ENCODE measurements around the gene GAPDH.
"Not testable (repeated sequence)": the region's sequence is repeated elsewhere in the genome, so short reads cannot be mapped to it uniquely, and the experiment has no call there.

GAPDH gene

DNA sequence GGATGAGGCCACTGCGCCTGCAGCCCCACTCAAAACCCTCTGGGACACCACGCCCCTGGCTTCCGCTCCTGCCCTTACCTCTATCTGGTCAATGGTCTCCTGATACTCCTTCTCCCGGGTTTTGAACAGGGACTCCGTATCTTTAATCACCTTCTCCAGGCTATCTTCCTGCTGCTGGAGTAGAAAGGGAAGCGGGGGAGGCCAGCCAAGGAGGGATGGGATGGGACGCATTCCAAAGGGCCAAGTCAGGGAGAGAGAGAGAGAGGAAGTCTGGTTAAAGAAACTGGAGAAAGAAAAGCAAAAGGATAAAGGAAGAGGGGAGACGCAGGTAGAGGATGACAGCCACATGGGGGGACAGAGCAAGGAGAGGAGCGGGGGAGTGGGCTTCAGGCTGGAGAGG, 13.7 kb downstream of the GAPDH start:
- FAIRE-seq, result no peak

DNA sequence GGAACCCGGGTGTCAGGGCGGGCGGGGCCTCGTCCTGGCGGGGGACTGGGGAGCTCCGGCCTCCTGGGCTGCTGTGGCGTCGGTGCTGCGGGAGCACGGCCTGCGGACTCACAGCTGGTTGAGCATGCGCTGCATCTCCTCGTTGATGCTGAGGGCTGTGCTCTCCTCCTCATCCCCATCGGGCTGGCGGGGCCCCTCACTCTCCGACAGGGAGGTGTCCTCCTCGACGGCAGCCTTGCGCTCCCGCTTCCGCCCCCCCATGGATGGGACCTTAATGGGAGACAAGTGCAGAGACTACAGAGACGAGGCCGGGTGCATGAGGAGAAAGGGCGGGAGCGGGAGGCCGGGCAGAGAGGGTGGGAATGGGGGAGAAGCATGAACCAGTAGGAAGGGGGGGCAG, 14.2 kb downstream of the GAPDH start:
- FAIRE-seq, result no peak

DNA sequence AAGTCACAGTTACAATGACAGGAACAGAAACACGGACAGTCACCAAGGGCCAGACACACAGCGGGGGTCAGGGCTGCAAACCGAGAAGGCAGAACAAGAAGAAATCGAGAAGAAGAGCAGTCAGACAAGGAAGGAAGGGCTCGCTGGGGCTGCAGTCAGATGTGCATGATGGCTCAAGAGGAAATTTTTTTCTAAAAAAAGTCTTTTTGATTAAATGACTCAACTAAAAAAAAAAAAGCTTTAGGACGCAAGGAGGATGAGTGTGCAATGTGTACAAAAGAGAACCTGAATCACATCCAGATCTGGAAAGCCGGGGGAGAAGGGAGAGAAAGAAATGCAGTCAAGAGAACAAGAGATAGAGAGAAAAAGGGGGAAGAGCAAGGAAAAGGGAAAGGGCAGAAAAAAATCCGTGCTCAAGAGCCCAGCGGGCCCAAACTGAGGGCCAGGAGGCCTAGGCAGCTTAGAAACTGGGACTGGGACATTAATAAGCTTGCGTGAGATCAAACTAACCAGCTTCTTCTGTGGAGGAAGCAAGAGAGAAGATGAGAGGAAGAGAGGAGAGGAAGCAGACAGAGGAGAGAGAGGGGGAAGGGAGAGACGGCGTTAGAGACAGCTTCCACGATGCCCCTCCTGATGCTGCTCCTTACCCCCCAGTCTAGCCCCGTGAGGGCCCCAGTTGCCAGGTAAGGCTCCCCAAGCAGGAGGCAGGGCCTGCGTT, 14.8 kb downstream of the GAPDH start:
- no peak for FAIRE-seq

DNA sequence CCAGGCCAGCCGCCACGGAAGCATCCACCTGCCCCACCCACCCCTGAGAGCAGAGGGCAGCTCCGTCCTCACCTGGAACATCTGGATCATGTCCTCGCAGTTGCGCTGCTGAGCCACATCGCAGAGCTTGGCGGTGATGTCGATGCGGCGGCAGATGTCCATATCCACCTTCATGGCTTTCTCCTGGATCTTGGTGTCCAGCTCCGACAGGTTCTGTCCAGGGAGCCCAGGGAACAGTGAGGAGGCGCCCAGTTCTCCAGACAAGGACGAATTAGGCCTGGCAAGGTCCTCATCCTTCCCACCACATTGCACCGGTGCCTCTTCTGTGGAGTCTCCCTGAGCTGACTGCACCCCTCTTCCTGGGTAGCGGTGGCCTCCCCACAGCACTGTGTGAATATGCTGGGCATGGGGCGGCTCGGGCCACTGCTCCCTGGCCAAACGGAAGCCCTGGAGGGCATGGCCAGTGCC, 15.4 kb downstream of the GAPDH start:
- FAIRE-seq, result no peak

DNA sequence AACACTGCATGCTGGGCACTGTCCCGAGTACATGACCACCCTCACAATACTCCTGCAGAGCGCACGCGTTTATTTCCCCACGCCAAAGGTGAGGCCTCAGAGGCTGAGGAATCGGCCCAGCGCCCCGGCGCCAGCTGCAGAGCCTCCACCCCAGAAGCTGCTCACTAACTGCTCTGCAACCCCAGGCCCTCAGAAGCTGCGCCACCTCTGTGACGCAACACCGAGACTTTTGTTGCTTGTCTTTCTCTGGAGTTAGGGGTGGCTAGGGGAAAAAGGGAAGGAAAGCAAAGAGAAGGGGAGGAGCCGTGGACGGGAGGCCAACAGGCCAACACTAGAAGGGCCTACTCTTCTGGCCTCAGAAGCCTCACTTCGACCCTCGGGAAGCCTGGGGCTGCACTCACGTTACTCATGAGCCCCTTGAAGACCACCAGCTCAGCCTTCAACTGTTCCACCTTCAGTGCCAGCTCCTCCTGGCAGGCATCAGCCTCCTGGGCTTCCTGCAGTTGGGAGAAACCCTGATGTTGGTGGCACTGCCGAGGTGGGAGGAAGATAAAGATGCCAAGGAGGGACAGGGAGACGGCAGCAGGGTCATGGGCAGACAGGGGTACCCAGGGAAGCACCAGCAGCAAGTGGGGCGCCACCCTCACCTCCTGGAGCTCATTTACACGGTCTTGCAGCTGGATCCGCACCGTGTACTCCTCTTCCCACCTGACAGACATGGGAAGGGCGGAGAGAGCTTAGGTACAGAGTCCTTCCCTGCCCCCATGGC, 16.2 kb downstream of the GAPDH start:
- FAIRE-seq, result no peak

DNA sequence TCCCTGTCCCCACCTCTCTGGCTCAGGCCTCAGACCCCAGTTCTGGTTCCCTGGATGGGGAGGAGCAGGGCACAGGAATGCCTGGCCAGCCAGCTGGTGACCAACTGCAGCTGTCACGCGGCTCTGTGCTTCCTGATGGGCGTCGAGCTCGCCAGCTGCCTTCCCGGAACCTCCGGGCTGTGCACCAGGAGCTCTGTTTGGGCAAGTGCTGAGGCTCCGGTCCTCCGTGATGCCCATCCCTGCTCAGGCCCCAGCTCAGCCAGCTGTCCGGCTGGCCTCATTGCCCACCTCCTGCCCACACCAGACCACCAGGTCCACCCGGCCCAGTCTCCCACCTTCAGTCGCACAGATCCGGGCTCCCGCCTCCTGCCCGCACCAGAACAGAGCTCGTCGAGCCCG, 16.7 kb downstream of the GAPDH start:
- FAIRE-seq, result no peak

DNA sequence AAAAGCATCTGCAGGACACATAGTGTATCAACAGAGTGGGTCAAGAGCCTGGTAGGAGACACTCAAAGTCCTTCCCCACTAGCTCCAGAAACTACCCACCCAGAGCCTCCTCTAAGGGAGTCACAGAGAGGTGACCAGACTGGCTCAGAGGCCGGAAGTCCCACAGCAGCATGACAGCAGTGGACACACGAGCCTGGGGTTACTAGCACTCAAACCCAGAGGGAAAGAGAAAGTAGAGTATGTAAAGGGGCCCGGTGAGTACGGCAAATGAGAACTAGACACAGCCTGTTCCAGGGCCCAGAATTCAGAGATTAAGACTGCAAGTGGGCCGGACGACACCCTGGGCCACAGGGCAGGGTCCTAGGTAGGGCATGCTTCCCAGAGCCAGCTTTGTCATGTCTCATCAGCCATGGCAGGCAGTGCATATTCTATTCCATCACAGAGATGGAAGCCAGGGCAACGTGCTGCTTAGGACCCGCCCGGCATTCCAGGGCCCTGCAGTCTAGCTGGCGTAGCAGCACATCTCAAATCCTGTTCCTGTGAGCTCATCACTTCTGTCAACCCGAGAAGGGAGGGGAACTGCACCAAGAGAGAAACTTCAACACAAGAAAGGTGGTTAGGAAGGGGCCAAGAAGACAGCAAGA, 17.3 kb downstream of the GAPDH start:
- FAIRE-seq, result no peak

DNA sequence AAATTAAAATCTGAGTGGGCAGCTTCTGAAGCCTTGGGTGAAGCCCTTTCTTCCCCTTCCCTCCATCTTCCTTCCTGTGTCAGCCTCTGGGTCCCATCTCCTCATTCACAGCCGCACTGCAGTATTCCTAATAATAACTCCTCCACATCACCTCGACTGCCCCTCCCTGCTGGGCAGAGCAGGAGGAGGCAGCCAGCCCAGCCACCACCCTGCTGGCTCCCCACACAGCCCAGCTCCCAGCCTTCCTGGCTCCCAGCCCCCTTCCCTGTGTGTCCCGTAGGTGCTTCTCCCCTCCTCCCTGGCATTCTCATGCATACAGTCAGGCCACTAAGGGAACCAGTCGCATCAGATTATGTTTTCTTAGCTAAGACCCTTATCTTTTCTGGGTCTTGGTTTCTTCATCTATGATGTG, 17.8 kb downstream of the GAPDH start:
- no peak for FAIRE-seq

DNA sequence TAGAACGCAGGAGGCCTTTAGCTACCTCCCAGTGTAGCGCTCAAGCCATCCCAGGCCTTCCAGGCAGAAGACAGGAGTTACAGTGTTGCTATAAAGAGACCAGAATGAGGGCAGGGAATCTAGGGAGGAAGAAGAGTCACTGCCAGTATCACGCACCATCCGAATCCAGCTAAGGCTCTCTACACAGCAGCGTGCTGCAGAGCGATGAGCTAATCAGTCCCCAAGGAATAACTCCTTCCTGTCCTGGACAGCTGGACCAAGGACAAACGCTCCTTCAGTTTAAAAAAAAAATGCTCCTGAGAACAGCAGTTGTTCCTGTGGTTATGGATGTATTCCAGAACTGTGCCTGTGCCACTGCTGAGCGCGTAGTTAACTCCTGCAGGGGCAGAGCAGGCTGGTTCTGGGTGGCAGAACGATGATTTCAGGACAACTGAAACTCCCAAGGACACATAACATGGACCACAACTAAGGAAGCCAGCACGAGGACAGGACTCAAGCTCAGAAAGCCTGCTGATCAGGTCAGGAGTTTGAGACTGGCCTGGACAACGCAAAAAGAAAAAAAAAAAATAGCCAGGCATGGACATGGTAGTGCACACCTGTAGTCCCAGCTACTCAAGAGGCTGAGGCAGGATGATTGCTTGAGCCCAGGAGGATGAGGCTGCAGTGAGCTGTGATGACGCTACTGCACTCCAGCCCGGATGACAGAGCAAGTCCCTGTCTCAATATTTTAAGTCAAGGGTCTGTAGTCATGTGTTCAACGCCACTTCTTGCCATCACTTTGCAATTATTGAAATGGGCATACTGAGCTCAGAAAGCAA, 18.9 kb downstream of the GAPDH start:
- FAIRE-seq, result no peak

DNA sequence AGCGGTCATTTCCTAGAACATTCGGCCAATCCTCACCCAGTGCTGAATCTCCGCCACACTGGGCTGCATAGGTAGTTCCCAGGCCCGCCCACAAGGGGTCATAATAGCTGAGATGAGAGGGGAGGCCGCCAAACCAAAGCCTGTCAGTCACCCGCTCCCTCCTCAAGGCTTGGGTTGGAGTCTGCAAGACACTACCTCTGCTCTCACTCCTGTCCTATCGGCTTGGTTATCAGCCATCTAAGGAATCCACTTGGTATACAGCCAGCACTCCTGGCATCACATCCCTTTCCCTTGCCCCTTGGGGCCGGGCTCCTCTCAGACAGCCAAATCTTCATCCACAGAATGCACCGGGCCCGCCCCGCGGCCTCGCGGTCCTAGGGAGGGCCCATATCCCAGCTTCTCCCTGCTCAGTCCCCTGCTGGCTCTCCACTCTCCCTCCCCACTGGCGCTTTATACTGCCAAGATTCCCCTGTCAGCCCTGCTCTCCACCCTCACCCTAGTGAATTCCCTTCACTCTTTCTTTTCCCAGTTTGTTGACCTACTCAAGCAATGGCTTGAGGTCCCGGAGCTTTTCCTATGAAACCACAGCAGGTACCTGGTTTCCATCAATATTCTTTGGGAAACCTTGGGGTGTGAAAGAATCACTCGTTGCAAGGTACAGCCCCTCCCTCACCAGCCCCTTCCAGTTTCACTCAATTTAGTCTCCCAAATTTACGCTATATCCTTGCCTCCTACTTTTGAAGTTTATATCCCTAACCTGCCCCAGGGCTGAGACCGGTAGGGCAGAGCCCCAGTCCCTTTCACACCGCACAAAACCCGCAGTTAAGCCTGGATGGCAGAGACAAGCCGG, 20.1 kb downstream of the GAPDH start:
- no peak for FAIRE-seq

DNA sequence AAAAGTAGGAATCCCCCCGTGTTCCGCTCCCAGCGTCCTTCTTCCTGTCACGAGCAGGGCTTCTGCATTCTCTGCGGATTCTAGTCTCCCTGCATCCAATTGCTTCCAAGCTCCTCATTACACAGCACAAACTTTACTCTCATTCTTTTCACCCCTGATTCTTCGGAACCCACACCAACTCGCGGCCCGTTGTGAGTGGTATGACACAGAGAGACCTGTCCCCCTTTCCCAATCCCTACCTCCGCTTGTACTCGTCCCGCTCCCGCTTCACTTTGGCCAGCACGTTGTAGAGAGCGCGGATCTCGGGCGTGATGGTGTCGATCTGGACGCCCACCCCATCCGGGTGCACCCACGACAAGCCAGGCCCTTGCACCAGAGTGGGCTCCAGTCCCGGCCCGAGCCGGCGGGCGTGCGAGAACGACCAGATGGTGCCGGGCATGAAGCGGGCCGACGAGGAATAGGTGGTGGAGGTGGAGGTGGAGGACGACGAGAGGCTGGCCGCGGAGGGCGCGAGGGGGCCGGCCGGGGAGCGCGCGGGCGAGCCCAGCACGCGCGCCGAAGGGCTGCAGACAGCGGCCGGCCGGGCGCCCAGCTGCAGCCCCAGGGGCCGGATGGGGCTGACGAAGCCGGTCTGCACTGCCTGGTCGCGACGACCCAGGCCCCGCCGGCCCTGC, 20.8 kb downstream of the GAPDH start:
- no peak for FAIRE-seq

DNA sequence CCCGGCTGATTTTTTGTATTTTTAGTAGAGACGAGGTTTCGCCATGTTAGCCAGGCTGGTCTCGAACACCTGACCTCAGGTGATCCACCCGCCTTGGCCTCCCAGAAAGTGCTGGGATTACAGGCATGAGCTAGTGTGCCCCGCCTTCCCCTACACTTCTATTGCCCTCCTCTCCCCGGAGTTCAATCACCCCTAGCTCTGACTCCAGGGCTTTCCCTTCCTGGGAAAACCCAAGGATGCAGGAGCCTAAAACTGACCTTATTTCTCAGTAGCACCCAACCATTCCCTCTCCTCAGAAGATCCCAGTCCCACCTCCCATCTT, 22.1 kb downstream of the GAPDH start:
- FAIRE-seq, result not testable (repeated sequence)

DNA sequence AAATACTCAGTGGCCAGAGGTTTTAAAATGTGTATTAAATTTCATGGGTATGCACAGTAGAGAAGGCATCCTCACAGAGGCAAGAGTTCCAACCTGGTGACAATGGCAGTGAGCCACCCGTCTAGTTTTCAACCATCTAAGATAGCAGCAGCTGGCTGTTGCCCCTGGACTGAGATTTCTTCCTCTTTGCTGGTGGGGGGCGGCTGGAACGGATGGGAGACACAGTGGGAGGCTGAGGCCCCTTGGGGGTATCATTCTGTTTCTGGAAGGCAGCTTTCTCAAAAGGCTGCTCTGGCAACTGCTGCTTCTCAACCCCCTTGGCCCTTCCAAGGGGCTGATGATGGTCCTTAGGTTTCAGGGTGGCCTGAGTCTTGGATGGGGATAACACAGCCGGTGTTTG, 22.5 kb downstream of the GAPDH start:
- no peak for FAIRE-seq

DNA sequence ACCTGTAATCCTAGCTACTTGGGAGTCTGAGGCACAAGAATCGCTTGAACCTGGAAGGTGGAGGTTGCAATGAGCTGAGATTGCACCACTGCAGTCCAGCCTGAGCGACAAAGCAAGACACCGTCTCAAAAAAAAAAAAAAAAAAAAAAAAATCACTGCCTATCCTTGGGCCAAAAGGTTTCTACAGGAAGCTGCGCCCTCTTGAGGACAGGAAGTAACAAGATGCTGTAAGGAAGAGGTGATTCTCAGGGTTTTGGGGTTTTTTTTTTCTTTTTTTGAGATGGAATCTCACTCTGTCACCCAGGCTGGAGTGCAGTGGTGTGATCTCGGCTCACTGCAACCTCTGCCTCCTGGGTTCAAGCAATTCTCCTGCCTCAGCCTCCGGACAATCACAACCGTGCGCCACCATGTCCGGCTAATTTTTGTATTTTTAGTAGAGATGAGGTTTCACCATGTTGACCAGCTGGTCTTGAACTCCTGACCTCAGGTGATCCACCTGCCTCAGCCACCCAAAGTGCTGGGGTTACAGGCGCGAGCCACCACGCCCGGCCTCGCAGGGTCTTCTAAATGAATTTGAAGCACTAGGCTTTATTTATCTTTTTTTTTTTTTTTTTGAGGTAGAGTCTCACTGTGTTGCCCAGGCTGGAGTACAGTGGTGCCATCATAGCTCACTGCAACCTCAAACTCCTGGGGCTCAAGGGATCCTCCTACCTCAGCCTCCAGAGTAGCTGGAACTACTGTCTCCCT, 23.9 kb downstream of the GAPDH start:
- not testable (repeated sequence) for FAIRE-seq

DNA sequence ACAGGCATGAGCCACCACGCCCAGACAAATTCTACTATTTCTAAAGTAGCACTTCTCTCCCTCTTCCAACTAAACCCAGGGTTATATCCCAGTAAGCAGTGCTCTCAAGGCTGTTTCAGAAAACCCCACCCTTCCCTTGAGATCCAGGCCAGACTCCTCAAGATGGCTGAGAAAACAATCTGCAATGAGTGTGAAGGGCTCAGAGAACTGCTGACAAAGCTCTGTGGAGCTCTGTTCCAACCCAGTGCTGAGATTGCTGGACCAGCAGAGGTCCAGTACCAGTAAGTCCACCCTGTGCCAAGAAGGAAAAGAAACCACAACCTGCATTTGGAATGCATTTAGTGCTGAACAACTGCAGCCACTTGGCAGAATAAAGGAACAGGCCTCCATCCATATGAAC, 25.2 kb downstream of the GAPDH start:
- no peak for FAIRE-seq

DNA sequence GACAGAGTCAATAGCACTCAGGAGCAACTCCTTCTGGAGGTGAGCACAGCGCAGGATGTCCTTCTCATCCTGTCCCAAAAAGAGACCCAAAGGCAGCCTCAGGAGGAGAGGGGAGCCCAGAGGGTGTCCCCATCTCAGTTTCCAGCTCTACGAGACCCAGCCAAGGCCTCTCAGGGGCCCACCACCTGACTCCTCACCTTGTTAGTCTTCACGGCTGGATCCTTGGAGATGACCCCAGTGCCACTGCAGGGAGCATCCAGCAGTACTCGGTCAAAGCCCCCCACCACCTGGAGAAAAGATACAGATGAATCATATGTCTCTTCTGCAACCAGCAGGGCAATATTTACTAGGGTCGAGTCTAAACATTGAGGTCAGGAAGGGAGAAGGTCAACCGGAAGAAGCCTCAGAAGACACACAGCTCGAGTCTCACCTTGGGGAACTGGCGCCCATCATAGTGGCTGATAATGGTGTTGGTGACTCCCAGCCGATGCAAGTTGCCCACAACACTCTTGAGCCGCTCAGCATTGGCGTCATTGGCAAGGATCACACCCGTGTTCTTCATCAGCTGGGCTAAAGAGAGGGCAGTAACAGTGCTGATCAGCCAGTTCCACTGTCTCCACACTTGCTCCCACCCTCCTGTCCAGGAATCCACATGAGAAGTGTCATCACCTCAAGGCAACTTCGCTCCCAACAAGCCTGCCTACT, 26.3 kb downstream of the GAPDH start:
- FAIRE-seq, result no peak

DNA sequence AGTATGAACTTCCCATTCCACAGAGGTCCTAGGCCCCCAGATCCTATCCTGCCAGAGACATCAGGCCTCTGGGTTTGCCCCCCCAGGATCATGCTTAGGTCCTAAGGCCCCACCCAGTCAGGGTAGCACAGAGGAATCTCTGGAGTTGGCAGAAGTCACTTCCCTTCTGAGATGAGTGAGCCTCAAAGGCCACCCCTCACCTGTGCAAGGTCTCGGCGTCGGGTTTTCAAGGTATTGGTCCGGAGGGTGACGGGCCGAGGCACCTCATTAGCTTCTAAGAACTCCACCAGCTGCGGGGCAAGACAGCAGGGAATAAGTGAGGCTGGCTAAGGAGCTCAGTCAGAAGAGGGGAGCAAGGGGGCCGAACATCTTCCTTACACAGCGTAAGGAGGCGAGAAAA, 28.6 kb downstream of the GAPDH start:
- no peak for FAIRE-seq

DNA sequence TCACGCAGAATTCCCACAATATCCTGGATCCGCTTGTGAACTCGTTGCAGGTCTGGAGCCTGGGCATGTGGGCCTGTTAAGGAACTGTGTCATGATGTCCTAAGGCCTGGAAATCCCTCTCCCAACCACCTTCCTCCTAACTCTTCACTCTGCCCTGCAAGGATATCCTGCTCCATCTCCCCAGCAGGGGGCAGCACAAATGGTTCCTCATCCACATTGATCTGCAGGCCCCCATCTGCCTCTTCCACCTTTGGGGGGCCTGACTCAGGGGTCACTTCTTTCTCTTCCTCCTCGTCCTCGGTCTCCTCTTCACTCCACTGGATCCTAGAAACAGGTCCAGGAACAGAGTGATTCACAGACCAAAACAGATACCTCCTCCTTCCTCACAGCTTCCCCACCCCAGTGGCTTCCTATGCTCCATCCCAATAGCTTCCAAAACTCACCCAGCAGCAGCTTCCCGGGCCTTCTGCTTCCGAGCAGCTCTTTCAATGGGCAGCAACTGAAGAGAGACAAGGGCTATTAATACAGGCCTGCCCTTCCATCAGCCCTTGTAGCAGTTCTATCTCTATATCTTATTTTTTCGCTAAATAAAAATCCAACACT, 29.2 kb downstream of the GAPDH start:
- no peak for FAIRE-seq

DNA sequence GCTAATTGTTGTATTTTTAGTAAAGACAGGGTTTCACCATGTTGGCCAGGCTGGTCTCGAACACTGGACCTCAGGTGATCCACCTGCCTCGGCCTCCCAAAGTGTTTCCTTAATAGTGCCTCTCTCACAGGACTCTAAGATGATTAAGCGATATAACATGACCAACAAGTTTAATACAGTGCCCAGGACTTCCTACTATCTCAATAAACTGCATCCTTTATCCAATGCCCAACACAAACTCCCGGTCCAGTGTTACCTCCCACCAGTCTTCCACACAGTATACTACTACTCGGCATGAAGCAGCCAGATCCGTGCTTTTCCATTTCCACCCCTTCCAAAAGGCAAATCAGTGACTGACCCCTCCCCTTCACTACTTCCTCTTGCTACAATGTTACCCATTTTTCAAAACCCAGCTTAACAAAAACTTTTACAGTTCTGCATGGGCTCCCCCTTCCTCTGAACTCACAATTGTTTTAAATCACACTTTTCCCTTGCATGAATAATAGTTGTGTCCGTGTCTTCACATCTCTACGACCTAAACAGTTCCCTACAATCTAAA, 32.9 kb downstream of the GAPDH start:
- no peak for FAIRE-seq

All from colon (tissue), 2 donors.